Common myeloid progenitor, CD34-positive (primary cell): ENCODE results near the gene PRELID2.
"Not testable (repeated sequence)": the region's sequence is repeated elsewhere in the genome, so short reads cannot be mapped to it uniquely, and the experiment has no call there.

Experiments used
- CTCF ChIA-PET: fragments of 350-600 bp; sonication (Branson Sonifier 250); formaldehyde crosslinking; loops from one replicate; lab custom pipeline; 2021; ENCODE audit warnings: antibody characterized with exemption; lab: Charles Lee
- POLR2A ChIA-PET: fragments of 350-600 bp; sonication (Branson Sonifier 250); formaldehyde crosslinking; loops from one replicate; lab custom pipeline; 2021; ENCODE audit warnings: antibody characterized with exemption; lab: Charles Lee
- DNase-seq, 3 donors: peaks; one replicate each; pipeline versions ENCODE4 v3.0.0 to v3.0.0-alpha.2; 2013
- H3K27ac ChIP-seq, 2 experiments: 1 replicate in 1 of 2; 2 replicates in 1 of 2; pipeline ENCODE4 v1.7.0; 2013; ENCODE audit warnings: inconsistent platforms in 2 of 2, low read length in 2 of 2, mild to moderate bottlenecking in 2 of 2, low read depth in 1 of 2, moderate library complexity in 1 of 2; ENCODE audit not compliant: severe bottlenecking in 2 of 2, insufficient read depth in 1 of 2, poor library complexity in 1 of 2
- H3K27me3 ChIP-seq, 5 experiments: replicated peaks in 2 of 5; 1 replicate in 3 of 5; 2 replicates in 2 of 5; pipeline versions ENCODE4 v1.6.1 to v1.7.0; 2013; ENCODE audit warnings: low read length in 4 of 5, mild to moderate bottlenecking in 2 of 5, moderate library complexity in 2 of 5, inconsistent platforms in 1 of 5; ENCODE audit not compliant: insufficient read depth in 5 of 5, control insufficient read depth in 4 of 5
- H3K36me3 ChIP-seq, 4 experiments: 1 replicate in 2 of 4; 2 replicates in 2 of 4; pipeline versions ENCODE4 v1.6.1 to v1.7.0; 2013; ENCODE audit warnings: low read length in 3 of 4, control low read depth in 1 of 4, mild to moderate bottlenecking in 1 of 4; ENCODE audit not compliant: control insufficient read depth in 4 of 4, insufficient read depth in 4 of 4
- H3K4me1 ChIP-seq, 4 experiments: 1 replicate in 3 of 4; 2 replicates in 1 of 4; pipeline versions ENCODE4 v1.6.1 to v1.7.1; 2013; ENCODE audit warnings: low read length in 3 of 4, mild to moderate bottlenecking in 3 of 4, control low read depth in 1 of 4, inconsistent platforms in 1 of 4, moderate library complexity in 1 of 4; ENCODE audit not compliant: control insufficient read depth in 4 of 4, insufficient read depth in 4 of 4; ENCODE audit errors: control extremely low read depth in 1 of 4
- H3K4me3 ChIP-seq, 7 experiments: 1 replicate in 4 of 7; 2 replicates in 3 of 7; pipeline versions ENCODE4 v1.5.1 to v1.7.0; 2013; ENCODE audit warnings: mild to moderate bottlenecking in 7 of 7, low read length in 6 of 7, moderate library complexity in 6 of 7, inconsistent platforms in 2 of 7, low read depth in 2 of 7, control low read depth in 1 of 7; ENCODE audit not compliant: insufficient read depth in 4 of 7, control insufficient read depth in 1 of 7; ENCODE audit errors: extremely low read depth in 1 of 7
- H3K9me3 ChIP-seq, 5 experiments: 1 replicate in 4 of 5; 2 replicates in 1 of 5; pipeline versions ENCODE4 v1.6.1 to v1.7.1; 2013; ENCODE audit warnings: low read length in 4 of 5, mild to moderate bottlenecking in 2 of 5, inconsistent platforms in 1 of 5, low read depth in 1 of 5, moderate library complexity in 1 of 5; ENCODE audit not compliant: control insufficient read depth in 4 of 5, insufficient read depth in 2 of 5; ENCODE audit errors: control extremely low read depth in 1 of 5
- WGBS: methylation state at CpG from one replicate; pipeline ENCODE4 v1.1.5; 2013; ENCODE audit not compliant: insufficient coverage; 5-methylcytosine and 5-hydroxymethylcytosine counted together

Gene PRELID2

GRCh38 chr5:145841299-145841698 lies 6.2 kb upstream of the PRELID2 start:
- H3K36me3 ChIP-seq = no peaks in the 10 kb centered on the region
- no peak for DNase-seq
- no peaks in the 10 kb centered on the region for H3K9me3 ChIP-seq
- no peak overlapping the region for H3K27ac ChIP-seq
- ChIA-PET CTCF (interaction anchor here (1.4 to 2.4 kb wide), 3 partner anchors 8 to 15 kb away, joined by 4 to 7 read pairs (median 5); no protein-coding TSS in a partner anchor), POLR2A (no interaction called here)
- no peaks in the 10 kb centered on the region for H3K27me3 ChIP-seq
- no peaks in the 10 kb centered on the region for H3K4me1 ChIP-seq
- H3K4me3 ChIP-seq = no peak overlapping the region

GRCh38 chr5:145840458-145841132 lies 5.5 kb upstream of the PRELID2 start:
- no peak for DNase-seq
- Histone ChIP-seq H3K27ac (no peak overlapping the region), H3K9me3 (no peaks in the 10 kb centered on the region), H3K4me3 (no peak overlapping the region), H3K27me3 (no peaks in the 10 kb centered on the region), H3K36me3 (no peaks in the 10 kb centered on the region), H3K4me1 (peaks cover 6 to 7% (median 6%) of the 10 kb centered on the region in 4 experiments)
- WGBS = 96% methylated on average over 2 of the region's 3 CpGs
- ChIA-PET POLR2A (no interaction called here), CTCF (interaction anchor here (1.6 to 2.4 kb wide), 2 partner anchors 9 to 14 kb away, joined by 4 to 7 read pairs; no protein-coding TSS in a partner anchor)

- Histone ChIP-seq H3K27me3 (no peaks in the 10 kb centered on the region), H3K4me1 (peaks cover 9 to 25% (median 18%) of the 10 kb centered on the region in 4 experiments), H3K9me3 (no peaks in the 10 kb centered on the region), H3K27ac (no peak overlapping the region), H3K36me3 (no peaks in the 10 kb centered on the region), H3K4me3 (no peak overlapping the region)
- CTCF ChIA-PET = interaction anchor here (2.3 to 4.6 kb wide), 2 partner anchors 8 to 12 kb away, joined by 9 to 31 read pairs; no protein-coding TSS in a partner anchor
- no peak for DNase-seq
- 98% methylated on average over 5 of the region's 6 CpGs for WGBS
- POLR2A ChIA-PET = no interaction called here
These were observed 3.1 kb upstream of the PRELID2 start for GRCh38 chr5:145838276-145838675.

- H3K9me3 ChIP-seq, H3K27me3 ChIP-seq, POLR2A ChIA-PET, H3K36me3 ChIP-seq: not testable (repeated sequence)
- Histone ChIP-seq H3K4me3 (peak overlapping the region in 5 of 7 experiments; percentile 74 to 93 (median 82)), H3K4me1 (peaks cover 9 to 28% (median 22%) of the 10 kb centered on the region in 4 experiments), H3K27ac (peak overlapping the region in 1 of 2 experiments; percentile 80)
- CTCF ChIA-PET = interaction anchor here (1.6 to 4.6 kb wide), 4 partner anchors 9 to 20 kb away, joined by 5 to 31 read pairs (median 10); no protein-coding TSS in a partner anchor
- DNase-seq = peak in 2 of 3 donors; percentile 21 to 32
- WGBS = 92% methylated on average over 11 of the region's 13 CpGs
These were observed 1.1 kb upstream of the PRELID2 start for GRCh38 chr5:145836241-145836640.

- no peak for DNase-seq
- ChIA-PET POLR2A (interaction anchor here (0.6 to 1.2 kb wide), 3 partner anchors 19 to 1665 kb away, joined by 3 to 4 read pairs (median 3); partner anchors contain the start of genes KCTD16 and YIPF5), CTCF (interaction anchor here (1.6 to 4.6 kb wide), 4 partner anchors 9 to 20 kb away, joined by 5 to 31 read pairs (median 10); no protein-coding TSS in a partner anchor)
- Histone ChIP-seq H3K36me3 (no peaks in the 10 kb centered on the region), H3K27me3 (no peaks in the 10 kb centered on the region), H3K4me3 (peak overlapping the region; percentile 66 to 93 (median 81)), H3K4me1 (peaks cover 10 to 32% (median 26%) of the 10 kb centered on the region in 4 experiments), H3K9me3 (no peaks in the 10 kb centered on the region), H3K27ac (peak overlapping the region in 1 of 2 experiments; percentile 80)
- 64% methylated on average over 8 of the region's 18 CpGs for WGBS
These were observed 702 bp upstream of the PRELID2 start for GRCh38 chr5:145835848-145836239.

- H3K27ac ChIP-seq = peak overlapping the region in 1 of 2 experiments; percentile 80
These were observed 607 bp downstream of the PRELID2 start for GRCh38 chr5:145834554-145834916.

More at GRCh38 chr5:145834554-145834916, 607 bp downstream of the PRELID2 start:
- Histone ChIP-seq H3K27me3 (no peaks in the 10 kb centered on the region), H3K9me3 (no peaks in the 10 kb centered on the region), H3K4me3 (peak overlapping the region; percentile 66 to 93 (median 81)), H3K36me3 (no peaks in the 10 kb centered on the region), H3K4me1 (peaks cover 19 to 45% (median 38%) of the 10 kb centered on the region in 4 experiments)
- ChIA-PET POLR2A (interaction anchor here (1.0 kb wide), 1 partner anchor 141 kb away, joined by 5 read pairs; no protein-coding TSS in a partner anchor), CTCF (interaction anchor here (0.9 to 4.6 kb wide), 8 partner anchors 8 to 296 kb away, joined by 4 to 31 read pairs (median 6); no protein-coding TSS in a partner anchor)
- WGBS = 14% methylated on average over 10 of the region's 10 CpGs
- peak in 1 of 3 donors; percentile 26 for DNase-seq
